Keratinocyte (primary cell): ENCODE results near the gene CFAP91. TPM values are rescaled to one million over a fixed set of nuclear protein-coding genes. Genes with fewer than 3 reads are reported as not detected.

Source experiments
- DNase-seq: peaks from one replicate; pipeline ENCODE4 v3.0.0-alpha.2; 2011; ENCODE audit warnings: low read depth, missing footprints, low spot score
- FAIRE-seq: peaks from 2 replicates; lab custom pipeline; 2011; peaks lifted over from hg19 to GRCh38; lab: Jason Lieb, UNC
- H2AFZ ChIP-seq: 2 replicates; pipeline ENCODE4 v1.6.0; 2012; ENCODE audit warnings: low read length, control low read depth, inconsistent platforms; ENCODE audit not compliant: control insufficient read depth
- H3K27ac ChIP-seq: 2 replicates; pipeline ENCODE4 v1.5.1; 2011; ENCODE audit warnings: low read length; ENCODE audit not compliant: control insufficient read depth, insufficient read depth
- H3K27me3 ChIP-seq: 3 replicates; pipeline ENCODE4 v1.6.0; 2011; ENCODE audit warnings: low read length; ENCODE audit not compliant: control insufficient read depth, insufficient read depth; ENCODE audit errors: extremely low read depth
- H3K36me3 ChIP-seq, 2 experiments: 2 replicates in 1 of 2; 3 replicates in 1 of 2; pipeline ENCODE4 v1.5.1; 2011; ENCODE audit warnings: low read length in 2 of 2, mild to moderate bottlenecking in 1 of 2; ENCODE audit not compliant: control insufficient read depth in 2 of 2, insufficient read depth in 2 of 2; ENCODE audit errors: extremely low read depth in 1 of 2
- H3K4me1 ChIP-seq: 3 replicates; pipeline ENCODE4 v1.5.1; 2011; ENCODE audit warnings: low read length; ENCODE audit not compliant: control insufficient read depth, insufficient read depth; ENCODE audit errors: extremely low read depth
- H3K4me2 ChIP-seq: 3 replicates; pipeline ENCODE4 v1.6.0; 2011; ENCODE audit warnings: low read depth, low read length; ENCODE audit not compliant: control insufficient read depth, insufficient read depth; ENCODE audit errors: extremely low read depth
- H3K4me3 ChIP-seq, 3 experiments: fragments of 200-600 bp in 1 of 3; sonication (generic) in 1 of 3; 2 replicates in 2 of 3; 3 replicates in 1 of 3; pipeline ENCODE4 v1.5.1; 2011 to 2016; ENCODE audit warnings: low read length in 3 of 3, mild to moderate bottlenecking in 3 of 3, control low read depth in 2 of 3, inconsistent platforms in 1 of 3, low read depth in 1 of 3, mixed read lengths in 1 of 3, mixed run types in 1 of 3, moderate library complexity in 1 of 3; ENCODE audit not compliant: control insufficient read depth in 2 of 3, insufficient read depth in 2 of 3; ENCODE audit errors: extremely low read depth in 1 of 3
- H3K79me2 ChIP-seq: 2 replicates; pipeline ENCODE4 v1.6.0; 2012; ENCODE audit warnings: low read length; ENCODE audit not compliant: control insufficient read depth, insufficient read depth
- H3K9ac ChIP-seq: 3 replicates; pipeline ENCODE4 v1.6.0; 2011; ENCODE audit warnings: low read length; ENCODE audit not compliant: control insufficient read depth, insufficient read depth; ENCODE audit errors: extremely low read depth
- H3K9me1 ChIP-seq: 3 replicates; pipeline ENCODE4 v1.6.0; 2011; ENCODE audit warnings: low read length; ENCODE audit not compliant: control insufficient read depth, insufficient read depth; ENCODE audit errors: extremely low read depth
- H3K9me3 ChIP-seq: 2 replicates; pipeline ENCODE4 v1.5.1; 2012; ENCODE audit warnings: low read depth, low read length; ENCODE audit not compliant: control insufficient read depth
- H4K20me1 ChIP-seq: 3 replicates; pipeline ENCODE4 v1.6.0; 2011; ENCODE audit warnings: low read length; ENCODE audit not compliant: control insufficient read depth, insufficient read depth; ENCODE audit errors: extremely low read depth
- CTCF ChIP-seq, 3 experiments: IDR thresholded peaks in 1 of 3; conservative IDR thresholded peaks in 1 of 3; optimal IDR thresholded peaks in 1 of 3; 2 replicates in 2 of 3; 3 replicates in 1 of 3; pipeline versions ENCODE3 to v1.5.1; 2011; ENCODE audit warnings: low read length in 3 of 3, mild to moderate bottlenecking in 3 of 3, moderate library complexity in 2 of 3, control low read depth in 1 of 3, inconsistent platforms in 1 of 3; ENCODE audit not compliant: insufficient read depth in 2 of 3; ENCODE audit errors: extremely low read depth in 1 of 3
- EZH2 ChIP-seq: IDR thresholded peaks from one replicate; pipeline ENCODE4 v1.6.1; 2012; ENCODE audit warnings: inconsistent platforms, mild to moderate bottlenecking, low read length, moderate library complexity
- dilution Hi-C: fragments of 300-500 bp; cut with MboI; formaldehyde crosslinking; loops from one replicate; pipeline ENCODE4 v1.7.0; 2020; ENCODE audit warnings: low sequenced_read_pairs; ENCODE audit not compliant: extremely low pct_ligation_motif_present
- polyA plus RNA-seq, 5 experiments: library from polyadenylated mRNA; depleted of rRNA in 3 of 5; stranded (reverse) in 3 of 5; stranded (forward) in 1 of 5; unstranded in 1 of 5; fragments of >200 nt; gene quantifications; 1 replicate in 1 of 5; 2 replicates in 3 of 5; 3 replicates in 1 of 5; pipeline versions ENCODE4 v1.2.1 to v1.2.3, GENCODE V29; 2011 to 2012; ENCODE audit warnings: missing spikeins in 2 of 5, low read depth in 1 of 5, low replicate concordance in 1 of 5

CFAP91 gene
- polyA plus RNA-seq, 1 donor (not counting 4 experiments of a cell fraction or from before 2014, with no cell fraction given) = not detected

DNA sequence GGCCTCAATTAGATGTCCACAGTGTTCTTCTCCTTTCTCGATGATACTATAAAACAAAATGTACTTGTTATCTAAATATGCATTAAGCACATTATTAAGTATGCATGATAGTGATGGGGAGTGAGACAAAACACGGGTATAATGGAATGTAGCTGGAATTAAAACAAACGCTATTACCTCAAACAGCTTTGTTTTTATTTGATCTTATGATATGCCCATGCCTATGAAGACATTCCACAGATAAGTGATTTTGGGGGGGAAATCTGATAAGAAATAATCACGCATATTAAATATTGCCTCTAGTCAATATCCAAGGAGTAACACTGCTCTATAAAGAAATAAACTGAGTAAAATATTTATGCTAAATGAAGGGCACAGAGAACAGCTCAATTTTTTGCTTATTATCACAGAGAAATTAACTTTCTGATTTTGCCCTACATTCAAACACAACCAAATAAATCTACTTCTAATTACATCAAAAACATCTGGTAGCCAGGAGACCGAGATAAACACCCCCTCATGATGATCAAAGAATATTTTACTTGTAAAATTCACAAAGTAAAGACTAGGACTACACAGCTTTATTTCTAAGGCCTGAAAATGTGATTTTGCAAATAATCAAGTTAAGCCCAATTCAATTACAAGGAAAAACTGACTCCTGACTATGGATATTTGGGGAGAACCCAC is 27.5 kb upstream of the CFAP91 start:
- Histone ChIP-seq H2AFZ (no peak overlapping the region), H3K9me3 (no peaks in the 10 kb centered on the region), H3K9ac (no peak overlapping the region), H3K9me1 (no peaks in the 10 kb centered on the region), H3K27me3 (no peaks in the 10 kb centered on the region), H3K27ac (no peak overlapping the region), H3K4me1 (peaks cover 11% of the 10 kb centered on the region), H3K4me2 (peak overlapping the region; percentile 78), H4K20me1 (no peaks in the 10 kb centered on the region), H3K36me3 (peaks cover 6 to 8% of the 10 kb centered on the region in 2 experiments), H3K4me3 (no peak overlapping the region), H3K79me2 (peaks cover 13% of the 10 kb centered on the region)
- no peak for FAIRE-seq
- DNase-seq = no peak
- TF ChIP-seq CTCF (optimal IDR thresholded peaks at IDR 0.05 in 1 of 3, IDR thresholded peaks at IDR 0.05 in 1 of 3, conservative IDR thresholded peaks at IDR 0.05 in 1 of 3; ENCODE audit: extremely low read depth in 1 of 3, insufficient read depth in 2 of 3, low read length in 3 of 3) = no peak
- TF ChIP-seq EZH2 = no peak
- dilution Hi-C loops = no loop called here

DNA sequence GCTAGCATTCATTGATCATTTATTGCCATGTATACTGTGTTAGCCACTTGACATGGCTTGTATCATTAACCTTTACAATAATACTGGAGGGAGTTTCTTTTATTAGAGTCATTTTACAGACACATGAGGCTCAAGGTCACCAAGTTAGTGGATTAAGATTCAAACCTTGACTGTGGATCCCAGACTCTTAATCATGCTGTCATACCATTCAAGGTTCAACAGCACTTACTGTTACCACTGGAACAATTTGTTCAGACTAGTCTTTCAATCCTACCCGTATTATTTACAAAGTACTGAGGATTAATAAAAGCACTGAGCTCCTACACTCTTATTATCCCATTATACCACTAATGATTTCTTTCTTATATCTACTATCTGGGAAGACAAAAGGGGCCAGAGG is 26.8 kb upstream of the CFAP91 start:
- H3K79me2 ChIP-seq = peaks cover 13% of the 10 kb centered on the region
- H3K9me3 ChIP-seq = no peaks in the 10 kb centered on the region
- H3K4me1 ChIP-seq = peaks cover 11% of the 10 kb centered on the region
- TF ChIP-seq EZH2 (no peak), CTCF (optimal IDR thresholded peaks at IDR 0.05 in 1 of 3, IDR thresholded peaks at IDR 0.05 in 1 of 3, conservative IDR thresholded peaks at IDR 0.05 in 1 of 3; ENCODE audit: extremely low read depth in 1 of 3, insufficient read depth in 2 of 3, low read length in 3 of 3) (no peak)
- peak overlapping the region; percentile 78 for H3K4me2 ChIP-seq
- peak overlapping the region; percentile 47 for H3K9ac ChIP-seq
- H3K9me1 ChIP-seq = no peaks in the 10 kb centered on the region
- no peak overlapping the region for H3K27ac ChIP-seq
- dilution Hi-C loops = no loop called here
- H3K4me3 ChIP-seq = peak overlapping the region; percentile 64 to 82 (median 67)
- FAIRE-seq (no peak), DNase-seq (no peak)
- peaks cover 6 to 8% of the 10 kb centered on the region in 2 experiments for H3K36me3 ChIP-seq
- no peak overlapping the region for H2AFZ ChIP-seq
- H4K20me1 ChIP-seq = no peaks in the 10 kb centered on the region
- no peaks in the 10 kb centered on the region for H3K27me3 ChIP-seq
